SK-N-MC (cell line): ENCODE measurements around the gene OVOL3.

Source experiments
- EZH2 ChIP-seq: fragments of 200-600 bp; sonication (generic); IDR thresholded peaks from one replicate; pipeline ENCODE4 v1.6.1; 2017; ENCODE audit warnings: antibody characterized with exemption
- FOXP2 ChIP-seq: optimal IDR thresholded peaks from 2 replicates; pipeline ENCODE3; 2011; ENCODE audit warnings: mild to moderate bottlenecking, moderate library complexity; ENCODE audit not compliant: insufficient read depth; ENCODE audit errors: extremely low read length, control extremely low read depth

GRCh38 chr19:36120092-36120983, 9.4 kb downstream of the OVOL3 start:
- TF ChIP-seq FOXP2 = no peak
- TF ChIP-seq EZH2 = no peak
